Panc1 (cell line): ENCODE data around the gene SLC22A6. TPM values are rescaled to one million over a fixed set of nuclear protein-coding genes. Genes with fewer than 3 reads are reported as not detected.

ENCODE experiments used
- ATAC-seq: fragments of 200-7000 bp; cut with Tn5 transposase; 2 replicates; pipeline ENCODE4 v1.9.1; 2020; ENCODE audit warnings: mild to moderate bottlenecking, moderate library complexity
- BruUV-seq: library from RNA; stranded (reverse); fragments of 400-500 nt; replicated peaks from 2 replicates; lab custom pipeline; 2021; lab: Mats Ljungman, UMichigan
- CTCF ChIA-PET: fragments of 300-600 bp; sonication (Branson Sonifier 250); formaldehyde crosslinking; loops from one replicate; lab custom pipeline; 2022; ENCODE audit warnings: antibody characterized with exemption; lab: Charles Lee
- POLR2A ChIA-PET: fragments of 300-600 bp; sonication (Branson Sonifier 250); formaldehyde crosslinking; loops from one replicate; lab custom pipeline; 2022; ENCODE audit warnings: antibody characterized with exemption; lab: Charles Lee
- DNase-seq: peaks from one replicate; pipeline ENCODE4 v3.0.0-alpha.2; 2010; ENCODE audit warnings: low read depth, low spot score
- H3K27ac ChIP-seq: 2 replicates; pipeline ENCODE4 v1.5.1; 2011; ENCODE audit warnings: mild to moderate bottlenecking, low read length, inconsistent platforms
- H3K27me3 ChIP-seq: fragments of 200-500 bp; sonication (Bioruptor generic); 2 replicates; pipeline ENCODE4 v1.6.0; 2014; ENCODE audit warnings: low read length, inconsistent platforms; ENCODE audit not compliant: control insufficient read depth, insufficient read depth
- H3K36me3 ChIP-seq: fragments of 200-500 bp; sonication (Bioruptor generic); 2 replicates; pipeline ENCODE4 v1.5.1; 2014; ENCODE audit warnings: inconsistent platforms, mild to moderate bottlenecking, low read length, moderate library complexity; ENCODE audit not compliant: control insufficient read depth, insufficient read depth
- H3K4me1 ChIP-seq: 2 replicates; pipeline ENCODE4 v1.5.1; 2011; ENCODE audit warnings: inconsistent platforms, mild to moderate bottlenecking, low read length, moderate library complexity; ENCODE audit not compliant: control insufficient read depth, insufficient read depth
- H3K4me3 ChIP-seq, 2 experiments: 2 replicates each; pipeline ENCODE4 v1.5.1; 2011 to 2012; ENCODE audit warnings: low read depth in 2 of 2, low read length in 2 of 2, mild to moderate bottlenecking in 2 of 2, inconsistent platforms in 1 of 2, moderate library complexity in 1 of 2
- H3K9me3 ChIP-seq: fragments of 200-500 bp; sonication (Bioruptor generic); 2 replicates; pipeline ENCODE4 v1.5.1; 2014; ENCODE audit warnings: low read depth, mild to moderate bottlenecking, inconsistent platforms, low read length, moderate library complexity; ENCODE audit not compliant: control insufficient read depth, insufficient read depth
- CTCF ChIP-seq: fragments of 450-650 bp; IDR thresholded peaks from 2 replicates; pipeline ENCODE4 v1.5.1; 2017; ENCODE audit warnings: mild to moderate bottlenecking
- POLR2AphosphoS5 ChIP-seq: IDR thresholded peaks from 2 replicates; pipeline ENCODE4 v1.6.1; 2012; ENCODE audit warnings: mild to moderate bottlenecking, low read depth, low read length, moderate library complexity
- REST ChIP-seq, 2 experiments: IDR thresholded peaks; 2 replicates each; pipeline ENCODE4 v1.6.1; 2011 to 2012; ENCODE audit warnings: low read depth in 2 of 2, control low read depth in 1 of 2, low read length in 1 of 2, mild to moderate bottlenecking in 1 of 2, moderate library complexity in 1 of 2; ENCODE audit not compliant: insufficient read depth in 1 of 2
- SIN3A ChIP-seq: IDR thresholded peaks from 2 replicates; pipeline ENCODE4 v1.6.1; 2012; ENCODE audit warnings: low read depth, mild to moderate bottlenecking, low read length, moderate library complexity, borderline replicate concordance; ENCODE audit not compliant: insufficient read depth
- TCF7L2 ChIP-seq: IDR thresholded peaks from 2 replicates; pipeline ENCODE4 v1.6.1; 2011; ENCODE audit warnings: mild to moderate bottlenecking, low read depth, low read length, inconsistent platforms
- in situ Hi-C: cut with HindIII; loops from 2 replicates; pipeline ENCODE4 v1.10.0; 2016; ENCODE audit warnings: low sequenced_read_pairs, low pct_unique_long_range_greater_than_20kb
- intact Hi-C: fragments of 100-400 bp; cut with micrococcal nuclease; formaldehyde crosslinking; loops from one replicate; pipeline ENCODE4 v1.10.0; 2022; ENCODE audit not compliant: unreplicated experiment
- total RNA-seq: library from RNA; stranded (reverse); gene quantifications from one replicate; pipeline ENCODE4 v1.2.1, GENCODE V29; 2021; ENCODE audit not compliant: unreplicated experiment

The SLC22A6 gene
- total RNA-seq, 1 experiment from 2014 or later, result not detected

GRCh38 chr11:62994775-62995174 lies 10.0 kb upstream of the SLC22A6 start:
- intact Hi-C loops, result no loop called here
- Histone ChIP-seq H3K27ac (no peak overlapping the region), H3K4me1 (no peaks in the 10 kb centered on the region), H3K36me3 (no peaks in the 10 kb centered on the region), H3K9me3 (no peaks in the 10 kb centered on the region), H3K27me3 (no peaks in the 10 kb centered on the region), H3K4me3 (no peak overlapping the region)
- TF ChIP-seq CTCF (no peak), SIN3A (no peak), POLR2AphosphoS5 (no peak), TCF7L2 (no peak), REST (IDR thresholded peaks at IDR 0.05; ENCODE audit: insufficient read depth in 1 of 2, low read depth in 2 of 2, low read length in 1 of 2) (no peak)
- no peak for ATAC-seq
- in situ Hi-C loops, result no loop called here
- no peak for DNase-seq
- CTCF ChIA-PET, result no interaction called here
- BruUV-seq, result no TSS peak
- POLR2A ChIA-PET, result no interaction called here

- H3K4me1 ChIP-seq, result no peaks in the 10 kb centered on the region
- H3K9me3 ChIP-seq, result no peaks in the 10 kb centered on the region
- no peak overlapping the region for H3K27ac ChIP-seq
- intact Hi-C loops, result no loop called here
- peaks cover 2% of the 10 kb centered on the region; the same call in 1 of the 2 replicates for H3K27me3 ChIP-seq
- no peak for TF ChIP-seq POLR2AphosphoS5
- TF ChIP-seq TCF7L2, result no peak
- TF ChIP-seq SIN3A, result no peak
- no peak for TF ChIP-seq REST (IDR thresholded peaks at IDR 0.05; ENCODE audit: insufficient read depth in 1 of 2, low read depth in 2 of 2, low read length in 1 of 2)
- TF ChIP-seq CTCF, result no peak
- POLR2A ChIA-PET, result no interaction called here
- in situ Hi-C loops, result no loop called here
- no peak overlapping the region for H3K4me3 ChIP-seq
- ATAC-seq (no peak), DNase-seq (no peak)
- CTCF ChIA-PET, result no interaction called here
- H3K36me3 ChIP-seq, result no peaks in the 10 kb centered on the region
- BruUV-seq, result no TSS peak
Observed at GRCh38 chr11:62988276-62988675, 3.5 kb upstream of the SLC22A6 start.
